OCI-M1 (cell line): ENCODE data around the gene TMX4.
"Not testable (repeated sequence)": the region's sequence is repeated elsewhere in the genome, so short reads cannot be mapped to it uniquely, and the experiment has no call there.

Experiments
- DNase-seq: peaks from one replicate; lab custom pipeline; 2025; lab: John Stamatoyannopoulos, UW

The TMX4 gene

DNA sequence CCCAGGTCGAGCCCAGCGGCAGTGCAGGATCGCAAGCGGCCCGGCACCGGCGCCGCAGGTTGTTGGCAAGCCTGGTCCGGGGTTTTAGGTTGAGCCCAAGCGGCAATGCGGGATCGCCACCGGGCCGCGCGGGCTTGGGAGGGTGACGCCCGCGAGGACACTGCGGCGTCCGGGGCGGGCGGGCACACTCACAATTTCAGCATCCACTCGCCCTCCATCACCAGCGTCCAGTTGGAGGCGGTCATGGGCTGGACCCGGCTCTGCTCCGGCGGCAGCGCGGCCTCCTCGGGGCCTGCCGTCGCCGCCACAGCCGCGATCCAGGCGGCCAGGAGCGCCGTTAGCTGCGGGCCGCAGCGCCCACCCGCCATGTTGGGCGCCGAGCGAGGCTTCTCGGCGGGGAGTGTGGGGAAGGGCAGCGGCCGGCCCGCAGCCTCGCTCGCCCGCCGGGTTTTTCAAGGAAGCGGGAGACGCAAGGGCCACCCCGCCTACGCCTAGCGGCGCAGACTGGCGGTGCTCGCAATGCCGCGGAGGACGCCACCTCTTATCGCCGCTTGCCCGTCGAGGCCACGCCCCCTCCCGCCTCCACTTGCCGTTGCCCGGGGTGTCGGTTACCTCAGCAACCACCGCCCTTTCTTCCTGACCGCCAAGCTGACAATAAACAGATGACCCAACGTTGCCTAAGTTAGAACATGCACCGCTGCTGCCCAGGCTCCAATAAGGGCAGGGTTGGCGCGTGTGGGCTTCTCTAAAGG, at the start of gene TMX4:
TMX4 (minus strand) TSS at position 516 of the 752 bp plus-strand sequence; CDS start at position 368, 148 bp downstream.
- DNase-seq = peak; percentile 96

DNA sequence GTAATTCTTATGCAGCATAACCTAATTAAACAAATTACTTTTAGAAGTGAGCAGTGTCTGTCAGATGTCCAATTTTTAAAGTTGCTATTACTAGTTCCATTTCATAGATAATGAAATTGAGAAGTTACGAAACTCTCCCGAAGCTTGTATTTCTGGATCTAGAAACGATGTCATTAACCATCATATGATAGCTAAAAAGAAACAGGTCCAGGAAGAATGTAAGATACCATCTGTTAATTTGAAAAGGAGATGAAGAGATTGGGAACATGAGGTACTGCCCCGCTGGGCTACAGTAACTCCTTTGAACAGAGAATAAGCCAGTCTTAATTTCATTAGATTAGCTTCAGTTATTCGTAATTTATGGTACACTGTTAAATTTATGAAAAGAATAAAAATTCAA, 47.5 kb upstream of the TMX4 start:
- no peak for DNase-seq

DNA sequence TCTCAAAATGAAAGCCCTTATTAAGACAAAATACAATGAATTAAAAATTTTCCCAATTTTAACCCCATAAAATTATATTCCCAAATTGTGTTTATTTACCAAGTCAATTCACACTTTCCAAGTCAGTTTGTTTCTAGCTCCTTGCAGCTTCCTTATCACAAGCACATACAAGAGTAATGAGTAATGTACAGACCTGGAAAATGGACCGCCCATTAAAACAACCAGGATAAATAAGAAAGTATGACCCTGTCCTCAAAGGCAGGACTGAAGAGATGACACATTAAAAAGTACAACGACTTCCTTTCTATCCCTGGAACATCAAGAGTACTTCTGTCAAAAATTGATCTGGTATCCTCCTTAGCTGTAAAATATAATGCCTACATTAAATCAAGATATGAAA, 47.1 kb upstream of the TMX4 start:
- no peak for DNase-seq

DNA sequence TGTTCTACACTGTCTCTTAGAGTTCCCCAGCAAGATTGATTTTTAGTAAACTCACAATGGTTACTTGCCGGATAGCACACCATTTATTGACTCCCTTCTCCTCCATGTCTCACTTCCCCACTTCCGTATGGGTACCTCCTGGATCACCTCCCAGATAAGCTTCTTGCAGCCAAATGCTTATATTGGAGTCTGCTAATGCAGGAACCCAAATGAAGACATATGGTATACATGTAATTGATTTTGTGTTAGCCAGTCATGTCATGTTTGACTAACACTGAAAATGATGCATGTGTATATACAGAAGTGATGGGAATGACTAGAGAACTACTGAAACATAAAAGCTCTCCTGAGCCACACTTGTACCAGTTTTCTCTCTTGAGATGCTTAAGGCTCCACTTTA, 46.1 kb upstream of the TMX4 start:
- no peak for DNase-seq

- DNase-seq = no peak
Measured at GRCh38 chr20:8062756-8063155, 43.2 kb upstream of the TMX4 start.

- no peak for DNase-seq
Measured at GRCh38 chr20:8061861-8062518, 42.4 kb upstream of the TMX4 start.

GRCh38 chr20:8060977-8061376, 41.4 kb upstream of the TMX4 start:
- no peak for DNase-seq

DNA sequence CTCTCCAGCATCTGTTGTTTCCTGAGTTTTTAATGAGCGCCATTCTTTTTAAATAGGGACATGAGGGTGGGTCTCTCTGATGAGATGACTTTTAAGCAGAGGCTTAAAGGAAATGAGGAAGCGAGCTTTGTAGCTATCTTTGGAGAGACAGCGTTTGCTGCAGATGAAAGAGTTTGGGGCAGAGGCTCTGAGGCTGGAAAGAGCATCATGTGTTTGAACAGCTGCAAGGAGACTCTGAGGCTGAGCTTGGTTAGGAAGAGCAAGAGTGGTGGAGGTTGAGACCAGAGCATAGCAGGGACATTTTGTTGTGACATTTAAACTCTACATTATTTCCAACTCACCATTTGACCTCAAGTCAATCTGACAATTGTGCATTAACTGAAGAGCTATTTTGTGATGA, 38.3 kb upstream of the TMX4 start:
- no peak for DNase-seq

DNA sequence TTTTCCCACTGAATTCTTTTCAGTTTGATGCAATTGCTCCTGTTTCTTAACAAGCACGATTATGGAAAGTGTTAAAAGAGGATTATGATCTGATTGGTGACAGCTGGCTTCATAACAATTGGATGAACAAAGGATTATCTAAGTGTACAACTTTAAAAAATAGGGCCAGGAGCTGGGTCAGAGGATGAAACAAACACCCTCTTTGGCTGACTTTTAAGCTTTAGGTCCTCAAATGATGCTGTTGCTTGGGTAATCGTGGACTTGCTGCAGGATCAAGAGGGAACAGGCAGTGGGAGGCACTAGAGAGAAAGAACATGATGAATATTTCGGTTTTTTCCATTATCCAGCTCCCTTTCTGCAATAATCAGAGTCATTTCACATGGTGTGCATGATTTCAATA, 35.5 kb upstream of the TMX4 start:
- DNase-seq = no peak

- DNase-seq = no peak
Measured at GRCh38 chr20:8050157-8050837, 30.7 kb upstream of the TMX4 start.

GRCh38 chr20:8049310-8049709, 29.7 kb upstream of the TMX4 start:
- no peak for DNase-seq

DNA sequence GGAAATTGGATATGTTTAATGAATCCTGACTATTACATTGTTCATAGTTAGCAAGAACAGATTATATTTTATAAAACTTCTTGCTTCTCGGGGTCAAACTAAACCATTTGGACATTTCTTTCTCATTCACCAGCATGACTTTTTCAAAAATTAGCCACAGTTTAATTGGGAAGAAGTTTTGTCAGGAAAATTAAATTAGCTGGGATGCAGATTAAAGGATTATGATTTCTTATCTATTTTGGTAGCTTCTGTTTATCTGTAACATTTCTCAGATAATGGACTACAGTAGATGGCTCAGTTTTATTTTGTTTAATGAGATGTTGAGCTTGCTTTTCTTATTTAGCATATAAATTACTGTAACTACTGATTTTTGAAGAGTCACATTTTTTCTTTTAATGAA, 26.4 kb upstream of the TMX4 start:
- no peak for DNase-seq

- peak; percentile 63 for DNase-seq
Measured at GRCh38 chr20:8043687-8044282, 24.2 kb upstream of the TMX4 start.

- peak; percentile 16 for DNase-seq
Measured at GRCh38 chr20:8039042-8039441, 19.5 kb upstream of the TMX4 start.

DNA sequence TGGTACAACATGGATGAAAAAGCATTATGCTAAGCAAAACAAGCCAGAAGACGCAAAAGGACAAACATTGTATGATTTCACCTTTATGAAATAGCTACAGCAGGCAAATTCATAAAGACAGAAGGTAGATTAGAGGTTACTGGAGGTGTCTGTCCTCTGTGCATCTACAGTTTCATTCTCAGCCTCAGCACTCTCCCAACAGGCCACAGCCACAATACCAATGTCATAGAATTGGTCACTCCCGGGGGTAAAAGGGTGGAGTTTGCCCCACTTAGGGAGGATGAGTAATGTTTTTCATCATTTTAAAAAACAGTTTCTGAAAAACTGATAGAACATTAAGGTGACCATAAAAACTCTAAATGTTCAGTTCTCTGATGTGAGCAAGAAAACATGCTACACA, 17.2 kb upstream of the TMX4 start:
- no peak for DNase-seq

DNA sequence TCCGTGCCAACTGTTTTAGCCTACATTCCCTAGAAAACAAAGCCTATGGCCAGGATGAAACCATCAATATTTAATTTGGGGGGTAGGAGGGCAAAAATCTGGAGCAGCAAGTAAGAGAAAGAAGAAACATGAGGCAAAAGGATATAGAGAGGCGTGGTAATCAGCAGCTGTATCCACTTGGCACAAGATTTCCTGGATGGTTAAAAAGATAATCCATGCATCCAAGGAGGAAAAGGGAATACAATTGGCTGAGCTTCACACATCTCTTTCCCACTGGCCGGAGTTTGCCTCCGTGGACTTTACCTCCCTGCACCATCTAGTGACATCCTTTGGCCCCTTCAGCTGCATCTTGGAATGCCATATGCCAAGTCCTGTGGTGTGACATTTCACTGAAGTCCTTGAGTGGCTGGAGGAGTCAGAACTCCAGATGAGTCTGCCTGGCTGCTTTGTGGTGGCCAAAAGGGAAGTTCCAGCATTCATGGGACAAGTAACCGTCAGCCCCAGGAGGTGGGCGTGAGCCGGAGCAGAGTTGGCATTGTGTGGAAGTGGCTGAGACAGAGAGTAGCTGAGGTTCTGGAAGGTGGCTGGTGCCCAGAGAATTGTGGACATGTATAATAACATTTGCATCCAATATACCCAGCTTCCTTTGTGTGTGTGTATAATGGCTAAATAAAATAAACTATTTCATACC, 13.7 kb upstream of the TMX4 start:
- no peak for DNase-seq

GRCh38 chr20:8032499-8032898, 12.9 kb upstream of the TMX4 start:
- no peak for DNase-seq

DNA sequence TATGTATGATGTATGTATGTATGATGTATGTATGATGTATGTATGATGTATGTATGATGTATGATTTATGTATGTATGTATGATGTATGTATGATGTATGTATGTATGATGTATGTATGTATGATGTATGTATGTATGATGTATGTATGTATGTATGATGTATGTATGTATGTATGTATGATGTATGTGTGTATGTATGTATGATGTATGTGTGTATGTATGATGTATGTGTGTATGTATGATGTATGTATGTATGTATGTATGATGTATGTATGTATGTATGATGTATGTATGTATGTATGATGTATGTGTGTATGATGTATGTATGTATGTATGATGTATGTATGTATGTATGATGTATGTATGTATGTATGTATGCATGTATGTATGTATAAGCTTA, 12.0 kb upstream of the TMX4 start:
- DNase-seq = not testable (repeated sequence)

DNA sequence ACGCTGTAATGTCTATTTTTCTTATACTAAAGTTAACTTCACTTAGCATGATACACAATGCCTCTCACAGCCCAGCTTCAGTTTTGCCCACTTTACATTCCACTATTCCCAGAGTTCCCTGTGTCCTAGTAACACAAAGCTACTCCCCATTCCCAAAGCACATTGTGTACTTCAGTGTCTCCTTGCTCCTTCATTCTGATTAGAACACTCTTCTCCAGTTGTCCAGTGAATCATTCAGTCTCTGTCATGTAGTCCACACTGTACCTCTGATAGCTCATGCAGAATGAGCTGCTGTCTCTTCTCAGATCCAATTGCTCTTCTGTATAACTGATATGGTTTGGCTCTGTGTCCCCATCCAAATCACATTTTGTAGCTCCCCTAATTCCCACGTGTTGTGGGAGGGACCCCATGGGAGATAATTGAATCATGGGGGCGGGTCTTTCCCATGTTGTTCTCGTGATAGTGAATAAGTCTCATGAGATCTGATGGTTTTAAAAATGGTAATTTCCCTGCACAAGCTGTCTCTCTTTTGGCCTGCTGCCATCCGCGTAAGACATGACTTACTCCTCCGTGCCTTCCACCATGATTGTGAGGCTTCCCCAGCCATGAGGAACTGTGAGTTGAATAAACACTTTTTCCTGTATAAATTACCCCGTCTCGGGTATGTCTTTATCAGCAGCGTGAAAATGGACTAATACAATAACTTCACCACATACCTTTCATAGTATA, 2.1 kb upstream of the TMX4 start:
- no peak for DNase-seq

DNA sequence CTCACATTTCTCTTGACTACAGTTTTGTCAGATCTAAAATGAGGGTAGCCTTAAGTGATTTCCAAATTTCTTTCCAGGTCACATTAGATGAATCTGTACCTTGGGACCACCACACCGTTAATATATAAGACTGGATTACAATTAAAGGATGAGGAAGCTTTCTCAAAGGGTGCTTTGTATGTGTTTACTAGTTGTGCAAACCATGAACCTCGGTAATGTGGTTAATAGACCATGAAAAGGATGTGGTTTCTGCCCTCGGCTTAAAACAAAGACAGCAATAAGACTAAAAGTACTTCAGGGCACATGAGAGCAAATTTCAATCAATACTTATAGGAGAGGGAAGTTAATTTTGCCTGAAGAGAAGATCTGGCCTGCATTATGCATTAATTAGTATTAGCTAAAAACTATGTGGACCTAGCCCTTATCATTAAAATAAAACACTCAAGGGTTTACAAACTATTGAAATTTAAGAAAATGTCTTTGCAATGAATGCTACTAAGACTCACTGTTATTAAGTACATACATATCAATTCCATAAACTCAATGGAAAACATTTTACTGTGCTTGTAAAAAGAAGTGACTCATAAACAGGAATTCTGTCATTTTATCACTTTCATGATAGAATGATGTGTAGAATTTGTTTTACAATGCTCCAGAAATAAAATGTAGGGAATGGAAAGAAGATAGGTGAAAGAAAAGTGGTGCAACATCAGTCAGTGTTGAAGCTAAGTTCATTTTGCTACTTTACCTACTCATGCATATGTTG, 936 bp upstream of the TMX4 start:
- peak; percentile 35 for DNase-seq

DNA sequence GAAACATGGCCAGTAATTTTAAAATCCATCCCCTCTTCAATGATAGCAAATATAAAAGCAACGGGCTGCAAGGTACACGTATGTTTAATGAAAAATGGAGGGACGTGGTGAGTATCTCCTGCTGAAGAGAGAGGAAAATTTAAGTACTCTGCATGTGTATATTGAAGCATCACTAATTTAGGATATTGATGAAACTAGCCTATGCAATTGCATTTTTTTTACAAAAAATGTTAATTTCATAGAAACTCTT, 362 bp upstream of the TMX4 start:
- DNase-seq = no peak
